Adrenal gland (tissue), 12 donors: ENCODE results near the gene GSTA1. TPM values are rescaled to one million over a fixed set of nuclear protein-coding genes. Genes with fewer than 3 reads are reported as not detected.
"Not testable (repeated sequence)": the region's sequence is repeated elsewhere in the genome, so short reads cannot be mapped to it uniquely, and the experiment has no call there.

Source experiments
- DNase-seq, 7 donors: peaks; one replicate each; pipeline ENCODE4 v3.0.0-alpha.2; 2019 to 2020
- H3K27ac ChIP-seq, 5 donors: fragments of 200-600 bp; sonication (generic) in 4 of 5; 1 replicate in 3 of 5; 2 replicates in 2 of 5; pipeline versions ENCODE4 v1.5.1 to v1.8.0; 2016 to 2020; ENCODE audit warnings: mild to moderate bottlenecking in 1 of 5
- H3K27me3 ChIP-seq: fragments of 200-600 bp; 2 replicates; pipeline ENCODE4 v1.8.0; 2021
- H3K36me3 ChIP-seq, 2 donors: fragments of 200-600 bp; replicated peaks in 1 of 2; 1 replicate in 1 of 2; 2 replicates in 1 of 2; pipeline versions ENCODE4 v1.5.1 to v1.8.0; 2018 to 2022
- H3K4me1 ChIP-seq, 2 donors: fragments of 200-600 bp; replicated peaks in 1 of 2; 1 replicate in 1 of 2; 2 replicates in 1 of 2; pipeline versions ENCODE4 v1.5.1 to v1.8.0; 2018 to 2021
- H3K4me3 ChIP-seq, 4 donors: fragments of 200-600 bp; sonication (generic) in 3 of 4; one replicate each; pipeline ENCODE4 v1.5.1; 2016 to 2018
- H3K9me3 ChIP-seq, 3 donors: fragments of 200-600 bp; sonication (generic) in 1 of 3; replicated peaks in 1 of 3; 1 replicate in 2 of 3; 2 replicates in 1 of 3; pipeline versions ENCODE4 v1.5.1 to v1.8.0; 2016 to 2021
- CTCF ChIP-seq, 6 experiments: fragments of 450-650 bp in 4 of 6; fragments of 200-600 bp in 2 of 6; sonication (generic) in 1 of 6; IDR thresholded peaks; 1 replicate in 5 of 6; 2 replicates in 1 of 6; pipeline versions ENCODE4 v1.5.1 to v1.8.0; 2016 to 2021; ENCODE audit warnings: antibody characterized with exemption in 6 of 6, mild to moderate bottlenecking in 2 of 6, moderate library complexity in 1 of 6
- POLR2A ChIP-seq, 2 donors: fragments of 450-650 bp; IDR thresholded peaks; one replicate each; pipeline ENCODE4 v1.6.1; 2017; ENCODE audit warnings: antibody characterized with exemption in 2 of 2, mild to moderate bottlenecking in 2 of 2, moderate library complexity in 1 of 2
- WGBS, 4 donors: extraction: QIAGEN DNeasy Blood & Tissue Kit in 2 of 4; methylation state at CpG; one replicate each; pipeline versions ENCODE4 v1.1.5 to v1.1.7; 2013 to 2017; 5-methylcytosine and 5-hydroxymethylcytosine counted together
- intact Hi-C, 2 donors: fragments of 100-400 bp; cut with DNase I; formaldehyde crosslinking; loops; one replicate each; pipeline versions ENCODE4 v1.14.1 to v1.15.0; 2022 to 2023
- polyA plus RNA-seq, 3 donors: library from polyadenylated mRNA; stranded (reverse); fragments of 200-250 nt in 2 of 3; fragments of 350-450 nt in 1 of 3; fragmentation: Illumina TruSeq in 1 of 3; extraction: RNeasy Lipid Tissue Mini Kit (QIAGEN cat#74804) in 1 of 3; gene quantifications; one replicate each; pipeline ENCODE4 v1.2.3, GENCODE V29; 2013 to 2014
- total RNA-seq, 9 donors: library from RNA; depleted of rRNA in 4 of 9; stranded (reverse); fragments of >200 nt in 4 of 9; fragments of 120-200 nt in 1 of 9; fragmentation: NEBNext Ultra II Directional in 1 of 9; extraction: Animal tissue kit (Norgen Biotek cat#: 25700) in 1 of 9; gene quantifications; one replicate each; pipeline versions ENCODE4 v1.1.0 to v1.2.4, GENCODE V29; 2013 to 2023
- donor health status: healthy with polysubstance abuse.
- donor health status: Bipolar disorder and iron deficiency.
- donor health status: DM: yes; HTN: yes; CAD: no.
- donor health status: DM: no; HTN: no; CAD: no.
- donor health status: DM: no; HTN: no; CAD: no.
- donor health status: DM: yes; HTN: yes; CAD: no.

GSTA1 gene
- total and polyA plus RNA-seq, 12 donors = 118 to 5,177 (median 860) TPM

- 93 to 96% (median 94%) methylated on average over 5 of the region's 5 CpGs for WGBS, 4 donors
Measured at GRCh38 chr6:52808660-52809059, 5.0 kb upstream of the GSTA1 start.

GRCh38 chr6:52802806-52803205 is 810 bp downstream of the GSTA1 start:
- intact Hi-C loops = no loop called here
- H3K27me3 ChIP-seq = no peaks in the 10 kb centered on the region
- H3K36me3 ChIP-seq = no peaks in the 10 kb centered on the region
- TF ChIP-seq POLR2A (IDR thresholded peaks at IDR 0.05) (no peak), CTCF (IDR thresholded peaks at IDR 0.05) (no peak)
- H3K4me1 ChIP-seq = no peaks in the 10 kb centered on the region
- peak overlapping the region in 2 of 5 donors; percentile 6 to 28 for H3K27ac ChIP-seq
- peak overlapping the region in 1 of 4 donors; percentile 2 for H3K4me3 ChIP-seq
- H3K9me3 ChIP-seq = no peaks in the 10 kb centered on the region
- no peak for DNase-seq
- WGBS, 4 donors = 77 to 84% (median 81%) methylated on average over 1 of the region's 1 CpG

More at GRCh38 chr6:52808660-52809059, 5.0 kb upstream of the GSTA1 start:
- no peaks in the 10 kb centered on the region for H3K27me3 ChIP-seq
- H3K9me3 ChIP-seq = no peaks in the 10 kb centered on the region
- H3K4me1 ChIP-seq = no peaks in the 10 kb centered on the region
- TF ChIP-seq POLR2A (IDR thresholded peaks at IDR 0.05) (no peak), CTCF (IDR thresholded peaks at IDR 0.05) (no peak)
- H3K4me3 ChIP-seq = no peak overlapping the region
- no peaks in the 10 kb centered on the region for H3K36me3 ChIP-seq
- no peak for DNase-seq
- intact Hi-C loops = no loop called here
- H3K27ac ChIP-seq = no peak overlapping the region

GRCh38 chr6:52801188-52801841 is 2.3 kb downstream of the GSTA1 start:
- no peaks in the 10 kb centered on the region for H3K9me3 ChIP-seq
- no peaks in the 10 kb centered on the region for H3K27me3 ChIP-seq

GRCh38 chr6:52799272-52799671 is 4.3 kb downstream of the GSTA1 start:
- H3K27me3 ChIP-seq, H3K36me3 ChIP-seq, H3K4me1 ChIP-seq, H3K9me3 ChIP-seq, H3K4me3 ChIP-seq, intact Hi-C loops, H3K27ac ChIP-seq, DNase-seq: not testable (repeated sequence)
- 63 to 95% (median 86%) methylated on average over 1 of the region's 1 CpG for WGBS, 4 donors

More at GRCh38 chr6:52801188-52801841, 2.3 kb downstream of the GSTA1 start:
- Histone ChIP-seq H3K4me1 (no peaks in the 10 kb centered on the region), H3K36me3 (no peaks in the 10 kb centered on the region), H3K27ac (no peak overlapping the region), H3K4me3 (no peak overlapping the region)
- no peak for DNase-seq
- 76 to 88% (median 81%) methylated on average over 2 of the region's 2 CpGs for whole genome bisulfite sequencing, 4 donors
- no peak for TF ChIP-seq CTCF (IDR thresholded peaks at IDR 0.05)
- TF ChIP-seq POLR2A (IDR thresholded peaks at IDR 0.05) = no peak
- intact Hi-C loops = no loop called here

- intact Hi-C loops, H3K27ac ChIP-seq, H3K27me3 ChIP-seq, H3K4me3 ChIP-seq, H3K9me3 ChIP-seq, H3K4me1 ChIP-seq, DNase-seq, H3K36me3 ChIP-seq: not testable (repeated sequence)
- WGBS, 4 donors = 74 to 88% (median 81%) methylated on average over 2 of the region's 2 CpGs
Measured at GRCh38 chr6:52794366-52794765, 9.2 kb downstream of the GSTA1 start.
